AG04450 (cell line): ENCODE measurements around the gene CRISP3. TPM values are rescaled to one million over a fixed set of nuclear protein-coding genes. Genes with fewer than 3 reads are reported as not detected.

ENCODE experiments used
- CTCF ChIA-PET: fragments of 300-600, 350-600 bp; formaldehyde crosslinking; extraction: SDS; loops from one replicate; lab custom pipeline; 2022; ENCODE audit warnings: antibody characterized with exemption, inconsistent platforms; lab: Charles Lee
- POLR2A ChIA-PET: fragments of 350-600 bp; formaldehyde crosslinking; extraction: SDS; loops from one replicate; lab custom pipeline; 2021; ENCODE audit warnings: antibody characterized with exemption, inconsistent platforms; lab: Yijun Ruan, JAX
- DNase-seq: peaks from one replicate; pipeline ENCODE4 v3.0.0-alpha.2; 2011; ENCODE audit warnings: low read depth, low spot score
- H3K27ac ChIP-seq: one replicate; pipeline ENCODE4 v1.5.1; 2012; ENCODE audit warnings: low read depth, low read length, control low read depth
- H3K27me3 ChIP-seq: one replicate; pipeline ENCODE4 v1.6.0; 2012; ENCODE audit warnings: low read length; ENCODE audit not compliant: control insufficient read depth, insufficient read depth
- H3K4me3 ChIP-seq: 2 replicates; pipeline ENCODE4 v1.5.1; 2011; ENCODE audit warnings: mild to moderate bottlenecking, low read depth, low read length, control low read depth
- H3K9me3 ChIP-seq: 2 replicates; pipeline ENCODE4 v1.5.1; 2012; ENCODE audit warnings: low read length; ENCODE audit not compliant: control insufficient read depth, insufficient read depth
- polyA plus RNA-seq: library from polyadenylated mRNA; depleted of rRNA; stranded (reverse); fragments of >200 nt; gene quantifications from 2 replicates; pipeline ENCODE4 v1.2.3, GENCODE V29; 2011; rRNA removed
- TF ChIP-seq, protein P1 (sequence below): IDR thresholded peaks from 2 replicates; pipeline ENCODE4 v1.5.1; 2011; ENCODE audit warnings: low read depth, low read length, control low read depth, inconsistent platforms

CRISP3 gene
- polyA plus RNA-seq, 1 experiment = not detected

- H3K9me3 ChIP-seq = no peaks in the 10 kb centered on the region
- no peak overlapping the region for H3K27ac ChIP-seq
- TF ChIP-seq, protein P1, sequence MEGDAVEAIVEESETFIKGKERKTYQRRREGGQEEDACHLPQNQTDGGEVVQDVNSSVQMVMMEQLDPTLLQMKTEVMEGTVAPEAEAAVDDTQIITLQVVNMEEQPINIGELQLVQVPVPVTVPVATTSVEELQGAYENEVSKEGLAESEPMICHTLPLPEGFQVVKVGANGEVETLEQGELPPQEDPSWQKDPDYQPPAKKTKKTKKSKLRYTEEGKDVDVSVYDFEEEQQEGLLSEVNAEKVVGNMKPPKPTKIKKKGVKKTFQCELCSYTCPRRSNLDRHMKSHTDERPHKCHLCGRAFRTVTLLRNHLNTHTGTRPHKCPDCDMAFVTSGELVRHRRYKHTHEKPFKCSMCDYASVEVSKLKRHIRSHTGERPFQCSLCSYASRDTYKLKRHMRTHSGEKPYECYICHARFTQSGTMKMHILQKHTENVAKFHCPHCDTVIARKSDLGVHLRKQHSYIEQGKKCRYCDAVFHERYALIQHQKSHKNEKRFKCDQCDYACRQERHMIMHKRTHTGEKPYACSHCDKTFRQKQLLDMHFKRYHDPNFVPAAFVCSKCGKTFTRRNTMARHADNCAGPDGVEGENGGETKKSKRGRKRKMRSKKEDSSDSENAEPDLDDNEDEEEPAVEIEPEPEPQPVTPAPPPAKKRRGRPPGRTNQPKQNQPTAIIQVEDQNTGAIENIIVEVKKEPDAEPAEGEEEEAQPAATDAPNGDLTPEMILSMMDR = no peak
- CTCF ChIA-PET = interaction anchor here (1.3 kb wide), 1 partner anchor 151 kb away, joined by 3 read pairs; no protein-coding TSS in a partner anchor
- no peaks in the 10 kb centered on the region for H3K27me3 ChIP-seq
- no peak for DNase-seq
- POLR2A ChIA-PET = no interaction called here
- no peak overlapping the region for H3K4me3 ChIP-seq
These were observed 45.7 kb downstream of the CRISP3 start for GRCh38 chr6:49698478-49698877.

DNA sequence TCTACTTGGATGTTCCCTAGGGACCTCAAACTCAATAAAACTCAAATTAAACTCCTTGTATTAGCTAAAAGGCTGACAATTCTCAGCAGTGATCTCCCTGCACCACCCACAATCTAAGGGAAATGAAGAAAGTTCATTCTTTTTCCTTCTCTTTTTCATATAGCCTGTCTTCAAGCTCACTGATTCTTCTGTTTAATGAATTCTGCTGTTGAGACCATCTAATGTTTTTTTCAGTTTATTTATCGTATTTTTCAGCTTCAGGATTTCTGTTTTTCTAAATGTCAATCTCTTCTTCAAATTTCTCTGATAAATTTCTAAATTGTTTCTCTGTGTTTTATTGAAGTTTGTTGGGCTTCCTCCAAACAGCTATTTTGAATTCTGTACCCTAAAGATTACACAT, 50.7 kb downstream of the CRISP3 start:
- Histone ChIP-seq H3K27ac (no peak overlapping the region), H3K27me3 (no peaks in the 10 kb centered on the region), H3K4me3 (no peak overlapping the region), H3K9me3 (no peaks in the 10 kb centered on the region)
- DNase-seq = no peak
- ChIA-PET POLR2A (no interaction called here), CTCF (no interaction called here)
- TF ChIP-seq, protein P1 = no peak

DNA sequence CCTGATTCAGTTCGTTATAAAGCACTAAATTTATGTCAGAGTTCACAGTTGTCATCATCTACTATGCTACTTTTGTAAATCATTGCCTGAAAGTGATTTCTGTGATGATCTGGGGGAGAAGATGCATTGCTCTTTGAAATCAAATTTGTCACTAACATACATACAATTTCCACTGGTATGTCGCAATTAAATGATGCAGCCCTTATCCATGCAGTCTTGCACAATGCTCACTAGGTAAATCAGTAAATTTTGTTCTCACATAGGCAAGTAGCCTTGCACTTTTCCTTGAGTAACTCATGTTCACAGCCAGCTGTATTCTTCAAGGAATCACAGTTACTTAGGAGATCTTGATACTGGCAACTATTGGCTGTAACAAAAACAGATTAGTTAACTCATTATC, 51.7 kb downstream of the CRISP3 start:
- no peaks in the 10 kb centered on the region for H3K27me3 ChIP-seq
- H3K9me3 ChIP-seq = no peaks in the 10 kb centered on the region
- POLR2A ChIA-PET = no interaction called here
- TF ChIP-seq, protein P1 = no peak
- DNase-seq = no peak
- CTCF ChIA-PET = no interaction called here
- no peak overlapping the region for H3K4me3 ChIP-seq
- no peak overlapping the region for H3K27ac ChIP-seq

Other genes with a start within 250 kb of the CRISP3 start
- gene GLYATL3, start 244.5 kb downstream of the CRISP3 start, polyA plus RNA-seq = not detected in 2 replicates
- gene C6orf141, start 193.7 kb downstream of the CRISP3 start, polyA plus RNA-seq = not detected in 2 replicates
- gene RHAG, start 107.5 kb downstream of the CRISP3 start, polyA plus RNA-seq = not detected in 2 replicates
- gene CRISP2, start 30.8 kb downstream of the CRISP3 start, polyA plus RNA-seq = not detected in 2 replicates
- gene PGK2, start 42.9 kb upstream of the CRISP3 start, polyA plus RNA-seq = not detected in 2 replicates
- not detected in 2 replicates for gene CRISP1, start 122.1 kb upstream of the CRISP3 start, polyA plus RNA-seq
- not detected in 2 replicates for gene DEFB114, start 219.8 kb upstream of the CRISP3 start, polyA plus RNA-seq
- gene DEFB113, start 225.2 kb upstream of the CRISP3 start, polyA plus RNA-seq = not detected in 2 replicates